ENCODE data around the gene SOD3.

The SOD3 gene

DNA sequence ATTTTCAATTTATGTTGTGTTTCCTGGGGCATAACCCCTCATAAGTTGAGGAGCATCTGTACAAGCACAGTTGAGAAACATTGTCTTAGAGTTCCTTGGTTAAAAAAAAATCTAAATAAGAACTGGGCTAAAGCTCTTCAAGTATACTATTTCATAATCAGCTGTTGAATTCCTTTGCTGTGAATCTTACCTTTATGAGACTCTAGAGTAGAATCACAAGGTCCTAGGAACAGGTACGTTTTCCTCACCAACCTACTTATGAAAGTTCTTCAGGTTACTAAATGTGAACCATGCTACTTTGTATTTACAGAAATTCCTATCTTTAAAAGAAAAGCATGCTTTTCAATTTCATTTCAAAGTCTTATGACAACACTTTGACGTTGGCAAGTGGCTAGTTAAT, 20.9 kb upstream of the SOD3 start:
- Histone ChIP-seq H3K4me1 (peaks cover 10% of the 10 kb centered on the region), H3K27ac (no peak overlapping the region), H3K27me3 (ENCODE audit: control insufficient read depth, insufficient read depth, low read length) (no peaks in the 10 kb centered on the region), H3K9me3 (ENCODE audit: control insufficient read depth, low read length) (no peaks in the 10 kb centered on the region), H3K36me3 (ENCODE audit: control insufficient read depth, insufficient read depth, low read length) (no peaks in the 10 kb centered on the region), H3K9ac (no peak overlapping the region), H2AFZ (no peak overlapping the region), H3K79me2 (no peaks in the 10 kb centered on the region), H3K4me3 (ENCODE audit: low read depth, low read length) (no peak overlapping the region), H3K4me2 (ENCODE audit: low read length) (no peak overlapping the region)
- TF ChIP-seq, protein P1, sequence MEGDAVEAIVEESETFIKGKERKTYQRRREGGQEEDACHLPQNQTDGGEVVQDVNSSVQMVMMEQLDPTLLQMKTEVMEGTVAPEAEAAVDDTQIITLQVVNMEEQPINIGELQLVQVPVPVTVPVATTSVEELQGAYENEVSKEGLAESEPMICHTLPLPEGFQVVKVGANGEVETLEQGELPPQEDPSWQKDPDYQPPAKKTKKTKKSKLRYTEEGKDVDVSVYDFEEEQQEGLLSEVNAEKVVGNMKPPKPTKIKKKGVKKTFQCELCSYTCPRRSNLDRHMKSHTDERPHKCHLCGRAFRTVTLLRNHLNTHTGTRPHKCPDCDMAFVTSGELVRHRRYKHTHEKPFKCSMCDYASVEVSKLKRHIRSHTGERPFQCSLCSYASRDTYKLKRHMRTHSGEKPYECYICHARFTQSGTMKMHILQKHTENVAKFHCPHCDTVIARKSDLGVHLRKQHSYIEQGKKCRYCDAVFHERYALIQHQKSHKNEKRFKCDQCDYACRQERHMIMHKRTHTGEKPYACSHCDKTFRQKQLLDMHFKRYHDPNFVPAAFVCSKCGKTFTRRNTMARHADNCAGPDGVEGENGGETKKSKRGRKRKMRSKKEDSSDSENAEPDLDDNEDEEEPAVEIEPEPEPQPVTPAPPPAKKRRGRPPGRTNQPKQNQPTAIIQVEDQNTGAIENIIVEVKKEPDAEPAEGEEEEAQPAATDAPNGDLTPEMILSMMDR (IDR thresholded peaks at IDR 0.05), result no peak

DNA sequence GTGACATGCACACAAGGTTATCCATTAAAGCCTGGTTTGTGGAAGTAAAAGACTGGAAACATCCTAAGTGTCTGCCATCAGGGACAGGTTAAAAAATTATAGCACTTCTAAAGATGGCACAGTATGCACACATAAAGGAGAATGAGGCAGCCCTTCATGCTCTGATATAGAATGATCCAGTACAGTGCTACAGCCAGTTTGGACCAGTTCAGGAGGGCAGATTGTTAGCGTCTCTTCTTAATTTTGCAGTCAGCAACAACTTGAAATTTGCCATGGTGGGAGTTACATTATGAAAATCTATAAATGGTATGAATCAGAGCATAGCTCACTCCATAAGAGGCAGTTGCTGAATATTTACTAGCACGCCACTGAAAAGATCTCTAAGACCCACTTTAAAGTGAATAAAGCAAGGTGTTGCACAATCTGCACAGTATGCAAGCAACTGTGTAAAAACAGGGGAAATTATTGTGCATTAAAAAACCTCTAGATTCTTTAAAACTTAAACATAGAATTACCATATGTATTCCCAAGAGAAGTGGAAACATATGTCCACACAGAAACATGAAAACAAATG, 20.3 kb upstream of the SOD3 start:
- no peaks in the 10 kb centered on the region for H3K9me3 ChIP-seq (ENCODE audit: control insufficient read depth, low read length)
- TF ChIP-seq, protein P1 (IDR thresholded peaks at IDR 0.05), result no peak
- no peak overlapping the region for H3K4me3 ChIP-seq (ENCODE audit: low read depth, low read length)
- H3K9ac ChIP-seq, result no peak overlapping the region
- no peak overlapping the region for H3K27ac ChIP-seq
- peaks cover 10% of the 10 kb centered on the region for H3K4me1 ChIP-seq
- no peaks in the 10 kb centered on the region for H3K79me2 ChIP-seq
- H3K27me3 ChIP-seq (ENCODE audit: control insufficient read depth, insufficient read depth, low read length), result no peaks in the 10 kb centered on the region
- H3K4me2 ChIP-seq (ENCODE audit: low read length), result no peak overlapping the region
- no peaks in the 10 kb centered on the region for H3K36me3 ChIP-seq (ENCODE audit: control insufficient read depth, insufficient read depth, low read length)
- no peak overlapping the region for H2AFZ ChIP-seq

DNA sequence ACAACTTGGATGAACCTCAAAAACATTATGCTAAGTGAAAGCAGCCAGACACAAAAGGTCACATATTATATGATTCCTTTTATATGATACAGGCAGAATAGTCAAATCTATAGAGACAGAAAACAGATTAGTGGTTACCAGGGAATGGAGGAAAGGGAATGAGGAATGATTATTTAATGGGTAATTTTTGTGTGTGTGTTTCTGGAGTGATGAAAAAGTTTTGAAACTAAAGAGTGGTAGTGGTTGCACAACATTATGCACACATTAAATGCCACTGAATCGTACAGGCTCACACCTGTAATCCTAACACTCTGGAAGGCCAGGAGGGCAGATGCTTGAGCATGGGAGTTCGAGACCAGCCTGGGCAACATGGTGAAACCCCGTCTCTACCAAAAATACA, 19.6 kb upstream of the SOD3 start:
- no peak overlapping the region for H3K27ac ChIP-seq
- TF ChIP-seq, protein P1 (IDR thresholded peaks at IDR 0.05), result no peak
- H3K9ac ChIP-seq, result no peak overlapping the region
- peaks cover 10% of the 10 kb centered on the region for H3K4me1 ChIP-seq
- H3K9me3 ChIP-seq (ENCODE audit: control insufficient read depth, low read length), result no peaks in the 10 kb centered on the region
- no peak overlapping the region for H2AFZ ChIP-seq
- H3K79me2 ChIP-seq, result no peaks in the 10 kb centered on the region
- no peaks in the 10 kb centered on the region for H3K36me3 ChIP-seq (ENCODE audit: control insufficient read depth, insufficient read depth, low read length)
- H3K4me3 ChIP-seq (ENCODE audit: low read depth, low read length), result no peak overlapping the region
- H3K27me3 ChIP-seq (ENCODE audit: control insufficient read depth, insufficient read depth, low read length), result no peaks in the 10 kb centered on the region
- no peak overlapping the region for H3K4me2 ChIP-seq (ENCODE audit: low read length)

DNA sequence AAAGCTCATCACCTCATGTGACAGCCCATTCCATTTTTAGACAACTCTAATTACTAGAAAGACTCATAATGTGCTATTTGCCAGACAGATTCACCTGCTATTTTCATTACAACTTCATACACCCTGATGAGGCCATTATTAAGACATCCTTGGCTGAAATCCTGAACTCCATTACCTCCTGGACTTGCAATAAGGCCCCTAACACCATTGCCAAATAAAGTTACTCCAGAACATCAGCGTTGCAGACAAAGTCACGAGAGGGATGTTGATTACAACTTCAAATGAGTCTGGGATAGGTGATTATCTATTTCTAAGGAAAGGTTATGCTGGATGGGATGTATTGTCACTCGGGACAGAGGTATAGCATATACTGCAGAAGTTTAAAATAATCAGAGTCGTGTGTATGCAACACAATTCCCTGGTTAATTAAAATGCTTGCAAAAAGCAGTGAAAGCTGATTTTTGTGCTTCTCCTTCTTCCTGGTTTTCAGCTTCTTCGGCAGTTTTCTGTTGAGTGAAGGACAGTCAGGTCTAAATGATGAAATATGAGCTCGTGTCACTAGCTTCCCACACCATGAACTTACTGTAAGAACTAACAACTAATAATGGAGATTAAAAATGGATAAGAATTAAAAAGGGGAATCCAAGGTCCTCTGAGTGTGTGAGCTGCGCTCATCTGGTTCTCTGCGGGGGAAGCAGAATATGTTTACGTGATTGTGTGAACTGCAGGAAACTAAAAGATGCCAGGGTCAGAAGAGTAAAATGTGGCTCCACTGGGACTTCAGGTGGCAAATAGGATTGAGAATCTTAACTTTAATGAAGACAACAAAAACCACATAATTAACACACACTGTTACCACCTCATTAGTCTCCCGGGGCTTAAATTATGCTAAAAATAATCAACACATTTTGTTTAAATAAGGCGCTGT, 17.6 kb upstream of the SOD3 start:
- Histone ChIP-seq H3K79me2 (no peaks in the 10 kb centered on the region), H2AFZ (peak overlapping the region; percentile 58), H3K36me3 (ENCODE audit: control insufficient read depth, insufficient read depth, low read length) (no peaks in the 10 kb centered on the region), H3K4me2 (ENCODE audit: low read length) (no peak overlapping the region), H3K4me3 (ENCODE audit: low read depth, low read length) (no peak overlapping the region), H3K9me3 (ENCODE audit: control insufficient read depth, low read length) (no peaks in the 10 kb centered on the region), H3K27me3 (ENCODE audit: control insufficient read depth, insufficient read depth, low read length) (no peaks in the 10 kb centered on the region), H3K9ac (no peak overlapping the region), H3K4me1 (peaks cover 10% of the 10 kb centered on the region), H3K27ac (peak overlapping the region; percentile 42)
- TF ChIP-seq, protein P1 (IDR thresholded peaks at IDR 0.05), result no peak
